Placental epithelial cell (primary cell): ENCODE measurements around the gene SNRPD3. TPM values are rescaled to one million over a fixed set of nuclear protein-coding genes. Genes with fewer than 3 reads are reported as not detected.

Experiments
- total RNA-seq: library from RNA; depleted of rRNA; stranded (reverse); fragments of >200 nt; gene quantifications from 2 replicates; pipeline ENCODE4 v1.2.3, GENCODE V29; 2012

SNRPD3 gene
- 84.4 and 105 TPM in 2 replicates for total RNA-seq

DNA sequence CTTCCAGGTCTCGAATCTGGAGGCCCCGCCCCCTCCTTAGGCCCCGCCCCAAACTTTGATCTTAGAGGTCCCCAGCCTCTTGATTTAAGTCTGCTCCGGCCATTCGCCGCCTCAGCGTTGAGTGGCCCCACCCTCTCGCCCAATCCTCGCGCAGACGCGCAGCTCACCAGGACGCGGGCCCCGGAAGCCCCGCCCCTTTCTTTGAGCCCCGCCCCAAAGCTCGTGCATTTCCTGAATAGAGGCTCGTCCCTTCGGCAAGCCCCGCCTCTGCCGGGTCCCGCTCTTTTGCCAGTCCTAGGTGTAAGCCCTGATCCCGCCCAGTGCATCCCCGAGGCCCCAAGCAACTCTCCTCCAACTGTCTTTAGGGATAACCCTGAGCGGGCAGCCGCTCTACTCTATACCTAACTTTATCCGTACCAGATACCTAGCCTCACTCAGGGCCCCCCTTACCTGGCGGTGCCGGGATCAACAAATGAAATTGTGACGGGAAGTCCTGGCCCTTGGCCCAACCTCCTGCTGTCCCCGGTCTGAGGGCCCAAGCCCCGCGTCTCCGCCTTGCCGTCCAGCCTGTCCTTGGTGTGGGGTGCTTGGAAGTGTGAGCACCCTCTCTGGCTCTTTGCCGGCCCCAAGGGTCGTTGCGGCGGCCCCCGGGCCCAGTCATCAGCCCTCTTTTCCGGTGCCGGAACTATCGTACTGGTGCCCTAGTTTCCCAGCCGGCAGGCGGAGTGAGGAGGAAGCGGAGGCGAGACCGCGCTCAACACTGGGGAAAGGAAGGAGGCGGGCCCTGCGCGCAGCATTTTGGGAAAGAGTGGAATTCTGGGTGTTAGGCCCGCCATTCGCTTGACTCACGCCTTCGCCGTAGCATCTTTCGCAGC lies at the start of gene SNRPD3:
Gene SNRPD3 (plus strand): TSS at position 835 of the 875 bp plus-strand sequence. CDS start 1,676 bp downstream, outside the sequence.

DNA sequence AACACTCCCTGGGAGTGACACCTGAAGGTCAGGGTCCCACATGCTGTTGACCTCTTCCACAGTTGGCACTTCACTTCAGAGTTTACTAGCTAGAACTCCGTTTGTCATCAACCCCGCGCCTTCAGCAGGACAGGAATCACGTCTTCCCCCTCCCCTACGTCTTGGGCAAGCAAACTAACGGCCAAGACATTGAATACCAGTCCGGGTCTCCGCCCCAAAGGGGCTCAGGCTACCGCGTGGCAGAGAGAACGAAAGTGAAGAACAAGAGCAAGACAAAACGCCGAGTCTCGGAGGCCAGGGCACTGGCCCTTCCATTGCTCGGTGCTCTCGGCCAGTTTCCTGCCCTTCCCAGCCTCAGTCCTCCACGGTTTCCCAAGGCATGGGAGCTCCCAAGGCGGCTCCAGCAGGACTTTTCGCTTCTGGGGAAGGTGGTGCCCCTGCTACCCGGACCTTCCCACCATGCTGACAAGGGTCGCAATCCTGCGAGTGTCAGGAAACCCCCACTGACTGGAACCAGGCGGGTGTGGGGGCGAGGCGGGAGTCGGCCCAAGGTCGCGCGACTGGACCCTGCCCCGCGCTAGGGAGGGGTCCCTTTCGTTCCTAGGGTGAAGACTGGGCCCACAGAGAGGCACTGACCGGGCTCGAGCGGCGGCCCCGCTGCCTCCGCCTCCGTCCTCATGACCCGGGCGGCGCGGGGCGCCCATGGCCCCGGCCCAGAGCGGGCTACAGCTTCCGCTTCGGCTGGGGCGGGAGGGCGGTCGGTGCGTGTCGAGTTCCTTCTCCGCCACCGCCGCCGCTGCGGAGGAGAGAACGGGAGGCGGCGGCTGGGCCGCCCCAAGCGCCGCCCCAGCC lies 1.3 kb upstream of the SNRPD3 start, which contains the start of gene GUCD1:
Gene GUCD1 (minus strand): TSS at position 826 of the 852 bp plus-strand sequence. CDS start 147 bp downstream, at position 679.

GRCh38 chr22:24592851-24593558 lies 37.2 kb downstream of the SNRPD3 start, which contains the start of gene LRRC75B:
Gene LRRC75B, minus strand, starts transcription at chr22:24593073. Its CDS starts 34 bp downstream, at chr22:24593039.

DNA sequence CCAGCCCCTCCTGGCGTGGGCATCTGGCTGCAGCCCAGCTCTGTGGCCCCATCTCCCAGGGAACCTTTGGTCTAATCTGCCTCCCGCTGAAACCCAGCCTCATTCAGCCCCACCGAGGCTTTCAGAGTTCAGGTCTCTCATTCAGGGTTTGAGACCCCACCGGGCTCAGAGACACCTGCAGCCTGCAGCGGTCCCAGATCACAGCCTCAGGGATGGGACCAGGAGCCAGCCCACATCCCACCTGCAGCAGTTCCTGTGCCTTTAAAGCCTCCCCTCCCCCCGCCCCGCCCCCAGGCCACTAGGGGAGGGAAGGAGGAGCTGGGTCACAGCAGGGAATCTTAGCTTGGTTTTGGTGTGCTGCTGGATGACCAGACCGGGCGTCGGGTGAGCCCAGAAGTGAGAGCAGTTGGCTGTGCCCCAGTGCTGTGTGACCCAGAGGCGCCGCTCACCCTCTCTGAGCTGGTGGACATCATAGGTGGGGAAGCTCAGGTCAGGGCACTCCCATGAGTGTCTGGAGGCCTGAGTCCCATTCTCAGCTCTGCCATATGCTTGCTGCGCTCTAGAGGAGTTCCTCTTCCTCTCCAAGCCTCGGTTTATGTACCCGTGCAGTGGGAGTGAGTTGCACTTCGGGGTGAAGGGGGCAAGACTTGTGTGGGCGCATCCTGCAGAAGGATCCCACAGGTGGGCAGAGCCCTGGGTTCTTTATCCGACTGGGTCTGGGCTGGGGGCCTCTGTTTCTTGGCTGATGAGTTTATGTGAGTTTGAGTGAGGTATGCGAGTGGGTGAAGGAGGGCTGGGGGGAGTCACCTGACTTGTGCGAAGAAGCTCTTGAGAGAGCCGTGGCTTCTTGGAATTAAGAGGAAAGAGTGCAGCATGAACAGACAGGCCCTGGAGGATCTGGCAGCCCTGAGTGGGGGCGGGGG lies 47.3 kb downstream of the SNRPD3 start, which contains the start of gene GGT1:
Gene GGT1 (plus strand): TSS at position 347 of the 923 bp plus-strand sequence. CDS start 7,889 bp downstream, outside the sequence.

Other genes starting within 250 kb of the SNRPD3 start
- 0.54 and 3.1 TPM in 2 replicates for gene ADORA2A, start 128.4 kb upstream of the SNRPD3 start, total RNA-seq
- gene UPB1, start 60.7 kb upstream of the SNRPD3 start, total RNA-seq: not detected in 2 replicates
- gene GUCD1, start 861 bp upstream of the SNRPD3 start, total RNA-seq: 112 and 153 TPM in 2 replicates
- 6.7 and 8.2 TPM in 2 replicates for gene LRRC75B, start 37.1 kb downstream of the SNRPD3 start, total RNA-seq
- gene GGT1, start 47.2 kb downstream of the SNRPD3 start, total RNA-seq: 2.0 TPM in 2 replicates
- under 0.01 TPM in 1 of 2 replicates, not detected in the other for gene PIWIL3, start 218.7 kb downstream of the SNRPD3 start, total RNA-seq